Osteocyte (in vitro differentiated cells): ENCODE measurements around the gene ANKRD10. TPM values are rescaled to one million over a fixed set of nuclear protein-coding genes. Genes with fewer than 3 reads are reported as not detected.
"Not testable (repeated sequence)": the region's sequence is repeated elsewhere in the genome, so short reads cannot be mapped to it uniquely, and the experiment has no call there.

Experiments used
- DNase-seq: peaks from one replicate; pipeline ENCODE4 v3.0.0; 2021; ENCODE audit warnings: mixed read lengths; ENCODE audit not compliant: unreplicated experiment; ENCODE audit errors: extremely low spot score
- H3K27ac Mint-ChIP-seq: one replicate; pipeline ENCODE4 v1.8.0; 2021; ENCODE audit warnings: mild to moderate bottlenecking, mixed read lengths; ENCODE audit not compliant: unreplicated experiment
- H3K27me3 Mint-ChIP-seq: one replicate; pipeline ENCODE4 v1.8.0; 2021; ENCODE audit warnings: mixed read lengths; ENCODE audit not compliant: unreplicated experiment
- H3K36me3 Mint-ChIP-seq: one replicate; pipeline ENCODE4 v1.8.0; 2021; ENCODE audit warnings: mixed read lengths; ENCODE audit not compliant: unreplicated experiment
- H3K4me1 Mint-ChIP-seq: one replicate; pipeline ENCODE4 v1.8.0; 2021; ENCODE audit warnings: mixed read lengths; ENCODE audit not compliant: unreplicated experiment
- H3K4me3 Mint-ChIP-seq: one replicate; pipeline ENCODE4 v1.8.0; 2021; ENCODE audit warnings: mild to moderate bottlenecking, moderate library complexity, mixed read lengths; ENCODE audit not compliant: unreplicated experiment
- H3K9me3 Mint-ChIP-seq: one replicate; pipeline ENCODE4 v1.8.0; 2021; ENCODE audit warnings: mixed read lengths; ENCODE audit not compliant: unreplicated experiment
- total RNA-seq: library from RNA; stranded (reverse); gene quantifications from 2 replicates; pipeline ENCODE4 v1.2.1, GENCODE V29; 2021
- TF ChIP-seq, protein P1 (sequence below): fragments of 200-600 bp; sonication (generic); IDR thresholded peaks from 2 replicates; pipeline ENCODE4 v1.5.0; 2021; ENCODE audit warnings: antibody characterized with exemption, mild to moderate bottlenecking, moderate library complexity

Gene ANKRD10
- total RNA-seq, 1 donor from 2014 or later = 257 TPM

DNA sequence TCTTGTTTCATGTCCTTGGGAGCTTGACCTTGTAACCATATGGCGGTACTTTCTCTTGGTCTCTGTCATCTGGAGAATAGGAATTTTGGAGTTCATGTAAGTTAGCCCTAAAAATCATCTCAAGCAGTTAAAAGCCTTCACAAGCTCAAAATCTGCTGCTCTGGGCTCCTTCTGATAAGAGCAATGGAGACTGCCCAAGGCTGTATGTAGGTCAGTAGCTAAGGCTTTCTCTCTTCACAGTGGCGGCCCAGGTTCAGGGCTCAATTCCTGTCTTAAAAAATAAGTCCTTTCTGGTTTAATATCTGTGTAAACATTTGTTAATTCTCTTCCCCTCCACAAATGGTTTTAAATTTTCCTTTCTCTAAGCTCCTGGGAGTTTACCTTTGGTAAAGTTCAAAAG lies 45.3 kb upstream of the ANKRD10 start:
- TF ChIP-seq, protein P1, sequence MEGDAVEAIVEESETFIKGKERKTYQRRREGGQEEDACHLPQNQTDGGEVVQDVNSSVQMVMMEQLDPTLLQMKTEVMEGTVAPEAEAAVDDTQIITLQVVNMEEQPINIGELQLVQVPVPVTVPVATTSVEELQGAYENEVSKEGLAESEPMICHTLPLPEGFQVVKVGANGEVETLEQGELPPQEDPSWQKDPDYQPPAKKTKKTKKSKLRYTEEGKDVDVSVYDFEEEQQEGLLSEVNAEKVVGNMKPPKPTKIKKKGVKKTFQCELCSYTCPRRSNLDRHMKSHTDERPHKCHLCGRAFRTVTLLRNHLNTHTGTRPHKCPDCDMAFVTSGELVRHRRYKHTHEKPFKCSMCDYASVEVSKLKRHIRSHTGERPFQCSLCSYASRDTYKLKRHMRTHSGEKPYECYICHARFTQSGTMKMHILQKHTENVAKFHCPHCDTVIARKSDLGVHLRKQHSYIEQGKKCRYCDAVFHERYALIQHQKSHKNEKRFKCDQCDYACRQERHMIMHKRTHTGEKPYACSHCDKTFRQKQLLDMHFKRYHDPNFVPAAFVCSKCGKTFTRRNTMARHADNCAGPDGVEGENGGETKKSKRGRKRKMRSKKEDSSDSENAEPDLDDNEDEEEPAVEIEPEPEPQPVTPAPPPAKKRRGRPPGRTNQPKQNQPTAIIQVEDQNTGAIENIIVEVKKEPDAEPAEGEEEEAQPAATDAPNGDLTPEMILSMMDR = no peak
- DNase-seq = no peak
- H3K4me1 Mint-ChIP-seq = peaks cover 26% of the 10 kb centered on the region
- H3K27ac Mint-ChIP-seq = no peak overlapping the region
- peaks cover 16% of the 10 kb centered on the region for H3K9me3 Mint-ChIP-seq
- no peaks in the 10 kb centered on the region for H3K36me3 Mint-ChIP-seq
- no peak overlapping the region for H3K4me3 Mint-ChIP-seq
- H3K27me3 Mint-ChIP-seq = no peaks in the 10 kb centered on the region

- Mint-ChIP-seq H3K27ac (peak overlapping the region; percentile 64), H3K36me3 (no peaks in the 10 kb centered on the region), H3K4me3 (no peak overlapping the region), H3K4me1 (peaks cover 36% of the 10 kb centered on the region), H3K27me3 (no peaks in the 10 kb centered on the region), H3K9me3 (peaks cover 4% of the 10 kb centered on the region)
- TF ChIP-seq, protein P1 = no peak
- DNase-seq = peak; percentile 63
Observed at GRCh38 chr13:110957931-110958330, 43.1 kb upstream of the ANKRD10 start.

DNA sequence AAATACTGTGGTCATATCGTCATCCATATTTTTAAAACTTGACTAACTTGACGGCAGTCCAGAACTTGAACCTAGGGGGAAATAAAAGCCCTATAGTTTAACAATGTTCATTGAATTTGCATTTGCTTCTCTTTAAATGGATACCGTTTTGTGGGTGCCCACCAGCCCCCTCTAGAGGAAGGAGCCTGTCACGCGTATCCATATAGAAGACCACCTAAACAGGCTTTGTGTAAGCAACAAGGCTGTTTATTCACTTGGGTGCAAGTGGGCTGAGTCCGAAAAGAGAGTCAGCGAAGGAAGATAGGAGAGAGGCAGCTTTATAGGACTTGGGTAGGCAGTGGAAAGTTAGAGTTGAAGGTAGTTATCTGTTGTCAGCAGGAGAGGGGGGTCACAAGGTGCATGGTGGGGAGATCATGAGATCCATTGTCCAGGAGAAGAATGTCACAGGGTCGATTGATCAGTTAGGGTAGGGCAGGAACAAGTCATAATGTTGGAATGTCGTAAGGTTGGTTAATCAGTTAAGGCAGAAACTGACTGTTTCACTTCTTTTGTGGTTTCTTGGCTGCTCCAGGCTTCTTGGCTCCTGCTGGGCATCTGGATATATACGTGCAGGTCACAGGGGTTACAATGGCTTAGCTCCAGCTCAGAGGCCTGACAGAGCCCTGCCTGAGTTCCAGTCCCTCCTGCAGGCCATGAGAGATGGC lies 42.5 kb upstream of the ANKRD10 start:
- Mint-ChIP-seq H3K36me3 (no peaks in the 10 kb centered on the region), H3K27ac (peak overlapping the region; percentile 64), H3K9me3 (no peaks in the 10 kb centered on the region), H3K4me3 (no peak overlapping the region), H3K27me3 (no peaks in the 10 kb centered on the region), H3K4me1 (peaks cover 36% of the 10 kb centered on the region)
- TF ChIP-seq, protein P1 = peak; percentile 39
- peak; percentile 53 for DNase-seq

DNA sequence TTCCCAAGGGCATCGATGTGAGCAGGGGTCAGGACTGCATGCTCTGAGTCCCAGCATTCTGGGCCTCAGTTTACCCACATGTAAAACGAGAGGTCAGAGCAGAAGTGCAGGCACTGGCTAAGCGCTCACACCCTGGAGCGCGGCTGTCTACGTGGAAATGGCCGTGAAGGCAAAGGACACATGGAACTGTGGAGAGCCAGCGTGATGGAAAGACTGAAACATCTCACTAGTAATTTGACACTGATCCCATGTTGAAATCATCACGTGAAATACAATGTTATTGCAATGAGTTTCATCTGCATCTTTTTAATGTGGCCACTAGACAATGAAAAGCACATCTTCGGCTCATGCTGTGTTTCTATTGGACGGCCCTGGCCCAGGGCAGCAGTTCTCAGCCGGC lies 41.3 kb upstream of the ANKRD10 start:
- Mint-ChIP-seq H3K4me1 (peaks cover 39% of the 10 kb centered on the region), H3K27ac (peak overlapping the region; percentile 47)
- DNase-seq = peak; percentile 64
- not testable (repeated sequence) for H3K36me3 Mint-ChIP-seq, H3K9me3 Mint-ChIP-seq, H3K4me3 Mint-ChIP-seq, H3K27me3 Mint-ChIP-seq

DNA sequence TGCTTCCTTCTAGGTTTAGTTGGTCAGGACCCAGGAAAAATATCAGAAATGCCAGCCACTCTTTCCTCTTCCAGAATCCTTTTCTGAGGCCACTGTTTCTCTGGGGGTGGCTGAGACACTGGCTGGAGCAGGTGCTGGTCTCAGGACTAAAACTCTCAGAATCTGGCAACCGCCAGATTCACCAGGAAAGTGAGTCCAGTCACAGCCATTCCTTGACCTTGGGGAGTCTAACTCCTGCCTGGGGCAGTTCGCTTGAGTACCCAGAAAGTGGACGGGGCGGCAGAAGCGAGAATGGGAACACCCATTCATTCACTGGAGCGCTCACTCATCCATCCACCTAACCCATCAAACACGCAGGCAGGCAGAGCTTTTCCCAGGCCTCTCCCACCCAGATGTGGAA lies 40.7 kb upstream of the ANKRD10 start:
- H3K4me3 Mint-ChIP-seq, H3K9me3 Mint-ChIP-seq, DNase-seq, H3K36me3 Mint-ChIP-seq, H3K27me3 Mint-ChIP-seq: not testable (repeated sequence)
- Mint-ChIP-seq H3K27ac (peak overlapping the region; percentile 98), H3K4me1 (peaks cover 42% of the 10 kb centered on the region)

DNA sequence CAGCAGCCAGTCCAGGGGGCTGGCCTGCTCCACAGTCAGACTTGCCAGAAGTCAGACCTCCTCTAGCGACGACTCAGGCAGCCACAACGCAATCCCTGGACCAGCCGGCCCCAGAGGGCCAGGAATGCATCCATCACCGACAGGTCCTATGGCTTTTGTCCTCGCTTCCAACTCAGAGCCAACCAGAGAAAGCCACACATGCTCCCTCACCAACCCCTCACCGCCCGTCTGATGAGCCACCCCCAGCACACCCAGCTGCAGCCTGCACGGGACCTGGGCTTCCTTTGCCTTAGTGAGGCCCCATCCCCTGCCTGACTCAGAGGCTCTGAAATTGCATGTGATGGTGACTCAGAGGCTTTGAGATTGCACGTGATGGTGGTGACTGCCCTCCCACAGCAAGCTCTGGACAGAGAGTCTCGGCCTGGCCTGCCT lies 40.2 kb upstream of the ANKRD10 start:
- peaks cover 41% of the 10 kb centered on the region for H3K4me1 Mint-ChIP-seq
- H3K36me3 Mint-ChIP-seq, H3K4me3 Mint-ChIP-seq, H3K9me3 Mint-ChIP-seq, H3K27me3 Mint-ChIP-seq: not testable (repeated sequence)
- peak; percentile 96 for DNase-seq
- H3K27ac Mint-ChIP-seq = peak overlapping the region; percentile 98

GRCh38 chr13:110954533-110954920 lies 39.7 kb upstream of the ANKRD10 start:
- peaks cover 36% of the 10 kb centered on the region for H3K4me1 Mint-ChIP-seq
- not testable (repeated sequence) for H3K4me3 Mint-ChIP-seq, H3K36me3 Mint-ChIP-seq, H3K9me3 Mint-ChIP-seq, H3K27me3 Mint-ChIP-seq
- H3K27ac Mint-ChIP-seq = peak overlapping the region; percentile 98
- DNase-seq = peak; percentile 81
